ENCODE data around the gene CLCN4. TPM values are rescaled to one million over a fixed set of nuclear protein-coding genes. Genes with fewer than 3 reads are reported as not detected.

Gene CLCN4
- total and polyA plus RNA-seq, 8 donors = 4.4 to 11.8 (median 5.9) TPM

GRCh38 chrX:10235851-10236250 lies 79.1 kb downstream of the CLCN4 start:
- H3K27me3 ChIP-seq = no peaks in the 10 kb centered on the region
- intact Hi-C loops (cut with DNase I) = no loop called here
- no peak for ATAC-seq

GRCh38 chrX:10237241-10237640 lies 80.5 kb downstream of the CLCN4 start:
- Histone ChIP-seq H3K27ac (no peak overlapping the region), H3K27me3 (no peaks in the 10 kb centered on the region), H3K36me3 (no peaks in the 10 kb centered on the region), H3K4me3 (no peak overlapping the region), H3K9me3 (no peaks in the 10 kb centered on the region), H3K4me1 (no peaks in the 10 kb centered on the region)
- DNase-seq (no peak), ATAC-seq (no peak)
- no peak for TF ChIP-seq CTCF (IDR thresholded peaks at IDR 0.05)
- intact Hi-C loops (cut with DNase I) = no loop called here

More at GRCh38 chrX:10235851-10236250, 79.1 kb downstream of the CLCN4 start:
- no peak for DNase-seq
- H3K27ac ChIP-seq = no peak overlapping the region
- no peaks in the 10 kb centered on the region for H3K9me3 ChIP-seq
- no peaks in the 10 kb centered on the region for H3K4me1 ChIP-seq
- no peaks in the 10 kb centered on the region for H3K36me3 ChIP-seq
- H3K4me3 ChIP-seq = no peak overlapping the region
- no peak for TF ChIP-seq CTCF (IDR thresholded peaks at IDR 0.05)

- no peak overlapping the region for H3K4me3 ChIP-seq
- H3K9me3 ChIP-seq = no peaks in the 10 kb centered on the region
- DNase-seq (no peak), ATAC-seq (no peak)
- intact Hi-C loops (cut with DNase I) = no loop called here
- H3K36me3 ChIP-seq = no peaks in the 10 kb centered on the region
- TF ChIP-seq CTCF (IDR thresholded peaks at IDR 0.05) = no peak
- no peaks in the 10 kb centered on the region for H3K4me1 ChIP-seq
- H3K27ac ChIP-seq = no peak overlapping the region
- H3K27me3 ChIP-seq = no peaks in the 10 kb centered on the region
Measured at GRCh38 chrX:10239611-10240064, 82.9 kb downstream of the CLCN4 start.

GRCh38 chrX:10240918-10241317 lies 84.1 kb downstream of the CLCN4 start:
- ATAC-seq (no peak), DNase-seq (no peak)
- no peak for TF ChIP-seq CTCF (IDR thresholded peaks at IDR 0.05)
- no peak overlapping the region for H3K4me3 ChIP-seq
- H3K9me3 ChIP-seq = no peaks in the 10 kb centered on the region
- H3K27ac ChIP-seq = no peak overlapping the region
- H3K4me1 ChIP-seq = no peaks in the 10 kb centered on the region
- H3K36me3 ChIP-seq = no peaks in the 10 kb centered on the region
- intact Hi-C loops (cut with DNase I) = no loop called here
- no peaks in the 10 kb centered on the region for H3K27me3 ChIP-seq

- no peak overlapping the region for H3K4me3 ChIP-seq
- intact Hi-C loops (cut with DNase I) = no loop called here
- H3K27me3 ChIP-seq = no peaks in the 10 kb centered on the region
- ATAC-seq (no peak), DNase-seq (no peak)
- no peaks in the 10 kb centered on the region for H3K36me3 ChIP-seq
- H3K9me3 ChIP-seq = no peaks in the 10 kb centered on the region
- TF ChIP-seq CTCF (IDR thresholded peaks at IDR 0.05) = no peak
- no peak overlapping the region for H3K27ac ChIP-seq
- H3K4me1 ChIP-seq = no peaks in the 10 kb centered on the region
Measured at GRCh38 chrX:10242026-10242425, 85.3 kb downstream of the CLCN4 start.

Data from left lung (tissue), 10 donors.